RWPE2 (cell line): Measurements from ENCODE around the gene TUBD1.
"Not testable (repeated sequence)": the region's sequence is repeated elsewhere in the genome, so short reads cannot be mapped to it uniquely, and the experiment has no call there.

Source experiments
- ATAC-seq: fragments of 200-7000 bp; cut with Tn5 transposase; 3 replicates; pipeline ENCODE4 v1.9.1; 2021; ENCODE audit warnings: low read depth
- DNase-seq: peaks from one replicate; pipeline ENCODE4 v3.0.0-alpha.2; 2020; ENCODE audit warnings: low spot score
- H3K27ac ChIP-seq: fragments of 450-650 bp; 2 replicates; pipeline ENCODE4 v1.5.1; 2017; ENCODE audit warnings: mild to moderate bottlenecking; ENCODE audit not compliant: poor library complexity, severe bottlenecking
- H3K27me3 ChIP-seq: fragments of 250-450 bp; sonication (Bioruptor Pico); 2 replicates; pipeline ENCODE4 v1.5.1; 2021; ENCODE audit warnings: mild to moderate bottlenecking, moderate library complexity; ENCODE audit not compliant: insufficient read depth, poor library complexity, severe bottlenecking
- H3K36me3 ChIP-seq: fragments of 250-450 bp; sonication (Bioruptor Pico); 2 replicates; pipeline ENCODE4 v1.5.1; 2020; ENCODE audit warnings: low read depth, mild to moderate bottlenecking, moderate library complexity
- H3K4me1 ChIP-seq: fragments of 250-450 bp; sonication (Bioruptor Pico); 2 replicates; pipeline ENCODE4 v1.5.1; 2021; ENCODE audit warnings: mild to moderate bottlenecking, moderate library complexity; ENCODE audit not compliant: insufficient read depth, poor library complexity, severe bottlenecking
- H3K4me3 ChIP-seq: fragments of 250-450 bp; sonication (Bioruptor Pico); 2 replicates; pipeline ENCODE4 v1.5.1; 2021; ENCODE audit warnings: mild to moderate bottlenecking, moderate library complexity; ENCODE audit not compliant: severe bottlenecking
- H3K9me3 ChIP-seq: fragments of 250-450 bp; sonication (Bioruptor Pico); 2 replicates; pipeline ENCODE4 v1.5.1; 2021; ENCODE audit warnings: mild to moderate bottlenecking, moderate library complexity; ENCODE audit not compliant: severe bottlenecking
- CTCF ChIP-seq: fragments of 450-650 bp; IDR thresholded peaks from one replicate; pipeline ENCODE4 v1.5.1; 2017; ENCODE audit warnings: mild to moderate bottlenecking, moderate library complexity; ENCODE audit not compliant: poor library complexity, severe bottlenecking

Gene TUBD1

GRCh38 chr17:59892924-59893675, at the start of gene TUBD1, which contains the start of gene RPS6KB1:
TSS of gene TUBD1 (minus strand) at chr17:59892943. CDS start at chr17:59891002, 1,941 bp downstream.
TSS of gene RPS6KB1 (plus strand) at chr17:59893121. CDS start at chr17:59893185, 64 bp downstream.
- Histone ChIP-seq H3K4me1 (peaks cover 15% of the 10 kb centered on the region), H3K4me3 (peak within 1 kb of the TSS; percentile 74), H3K36me3 (peaks cover 14% of the 10 kb centered on the region), H3K27ac (peak within 1 kb of the TSS; percentile 45), H3K9me3 (no peaks in the 10 kb centered on the region), H3K27me3 (no peaks in the 10 kb centered on the region)
- peak; percentile 95 for ATAC-seq
- peak; percentile 97 for DNase-seq
- TF ChIP-seq CTCF, result no peak

- no peak for ATAC-seq
- no peak overlapping the region for H3K4me3 ChIP-seq
- H3K9me3 ChIP-seq, result no peaks in the 10 kb centered on the region
- TF ChIP-seq CTCF, result no peak
- peaks cover 70% of the 10 kb centered on the region for H3K36me3 ChIP-seq
- no peaks in the 10 kb centered on the region for H3K4me1 ChIP-seq
- no peak overlapping the region for H3K27ac ChIP-seq
- no peaks in the 10 kb centered on the region for H3K27me3 ChIP-seq
- no peak for DNase-seq
Measured at GRCh38 chr17:59941131-59941530, 48.4 kb upstream of the TUBD1 start.

- ATAC-seq, H3K27ac ChIP-seq, DNase-seq, H3K4me1 ChIP-seq, H3K27me3 ChIP-seq, H3K9me3 ChIP-seq, H3K4me3 ChIP-seq: not testable (repeated sequence)
- peaks cover 69% of the 10 kb centered on the region for H3K36me3 ChIP-seq
Measured at GRCh38 chr17:59940697-59941096, 48.0 kb upstream of the TUBD1 start.

- not testable (repeated sequence) for ATAC-seq, H3K4me1 ChIP-seq, H3K27me3 ChIP-seq, H3K27ac ChIP-seq, DNase-seq, H3K9me3 ChIP-seq, H3K4me3 ChIP-seq
- peaks cover 78% of the 10 kb centered on the region for H3K36me3 ChIP-seq
Measured at GRCh38 chr17:59933317-59933716, 40.6 kb upstream of the TUBD1 start.

GRCh38 chr17:59930768-59931167, 38.0 kb upstream of the TUBD1 start:
- H3K4me3 ChIP-seq, DNase-seq, H3K9me3 ChIP-seq, H3K27me3 ChIP-seq, H3K4me1 ChIP-seq, H3K27ac ChIP-seq: not testable (repeated sequence)
- peak; percentile 65 for ATAC-seq
- H3K36me3 ChIP-seq, result peaks cover 81% of the 10 kb centered on the region

- H3K4me1 ChIP-seq, H3K27me3 ChIP-seq, H3K9me3 ChIP-seq, H3K4me3 ChIP-seq, DNase-seq, H3K27ac ChIP-seq, ATAC-seq: not testable (repeated sequence)
- peaks cover 79% of the 10 kb centered on the region for H3K36me3 ChIP-seq
Measured at GRCh38 chr17:59930121-59930520, 37.4 kb upstream of the TUBD1 start.

- H3K4me3 ChIP-seq, H3K27me3 ChIP-seq, ATAC-seq, H3K27ac ChIP-seq, H3K9me3 ChIP-seq, DNase-seq, H3K4me1 ChIP-seq: not testable (repeated sequence)
- H3K36me3 ChIP-seq, result peaks cover 82% of the 10 kb centered on the region
Measured at GRCh38 chr17:59920637-59921036, 27.9 kb upstream of the TUBD1 start.
